ENCODE measurements around the gene BMP7.

DNA sequence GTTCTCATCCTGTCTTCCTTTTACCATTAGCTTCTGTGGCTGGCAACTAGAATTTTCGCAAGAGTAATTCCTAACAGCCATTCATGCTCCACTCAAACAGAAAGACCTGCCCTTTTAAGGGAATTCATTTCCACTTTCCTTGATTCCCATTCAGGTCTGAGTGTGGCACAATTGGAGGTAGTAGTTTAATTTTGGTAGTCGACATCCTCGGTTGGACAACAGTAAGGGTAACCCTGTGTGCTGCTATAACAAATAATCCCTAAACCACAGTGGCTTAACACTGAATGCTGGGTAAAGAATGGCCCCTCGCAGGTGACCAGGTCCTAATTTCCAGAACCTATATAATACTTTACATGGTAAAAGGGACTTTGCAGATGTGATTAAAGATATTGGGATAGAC, 142.9 kb downstream of the BMP7 start:
- TF ChIP-seq GATA2 (IDR thresholded peaks at IDR 0.05; ENCODE audit: low read depth, low read length) = no peak
- TF ChIP-seq GATA3 (IDR thresholded peaks at IDR 0.05; ENCODE audit: low read depth, low read length) = no peak

Data from SH-SY5Y (cell line).